KOPT-K1 (cell line): ENCODE measurements around the gene JARID2.

ENCODE experiments used
- H3K27ac ChIP-seq: fragments of 200-600 bp; sonication (generic); 2 replicates; pipeline ENCODE4 v1.5.1; 2016; ENCODE audit warnings: antibody characterized with exemption, mild to moderate bottlenecking, low read depth, low read length; ENCODE audit not compliant: poor library complexity, severe bottlenecking
- H3K36me3 ChIP-seq: fragments of 200-600 bp; sonication (generic); 2 replicates; pipeline ENCODE4 v1.5.1; 2017; ENCODE audit warnings: antibody characterized with exemption, mild to moderate bottlenecking, low read length, moderate library complexity; ENCODE audit not compliant: insufficient read depth
- H3K9me3 ChIP-seq: fragments of 200-600 bp; sonication (generic); 2 replicates; pipeline ENCODE4 v1.5.1; 2017; ENCODE audit warnings: antibody characterized with exemption, low read length, mild to moderate bottlenecking; ENCODE audit not compliant: insufficient read depth, poor library complexity, severe bottlenecking

JARID2 gene

DNA sequence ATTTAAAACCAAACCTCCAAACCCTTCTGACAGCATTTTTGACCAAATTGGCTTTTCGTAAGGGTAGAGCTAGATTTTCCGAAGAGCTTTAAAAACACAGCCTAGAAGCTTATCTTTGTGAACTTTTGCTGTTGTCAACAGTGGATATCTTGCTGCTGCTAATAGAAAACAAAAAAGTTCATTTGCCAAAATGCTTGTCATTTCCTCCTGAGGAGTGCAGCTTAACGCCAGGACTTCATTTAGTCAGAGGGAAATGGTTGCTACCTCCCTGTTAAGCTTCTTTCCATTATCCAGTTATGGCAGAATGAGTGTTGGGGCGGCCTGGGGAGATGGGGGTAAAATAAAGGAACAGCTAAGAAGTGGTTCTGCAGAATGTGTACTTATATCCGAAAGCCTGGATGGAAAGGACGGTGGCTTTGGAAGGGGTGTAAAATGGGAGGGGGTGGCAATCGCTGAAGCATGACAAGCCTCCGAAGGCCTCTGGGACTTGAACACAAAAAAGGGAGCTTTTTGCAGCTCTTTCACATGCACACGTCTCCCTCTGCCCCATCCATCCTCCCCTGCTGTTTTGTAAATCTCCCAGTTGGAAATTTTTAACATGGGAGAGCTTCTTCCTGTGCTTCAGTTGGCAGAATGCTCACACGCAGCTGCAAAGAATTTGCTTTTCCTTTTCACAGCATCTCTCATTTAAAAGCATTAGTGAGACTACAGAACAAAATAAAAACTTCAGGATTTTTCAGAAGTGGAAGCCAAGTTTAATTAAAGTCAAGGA lies 22.5 kb downstream of the JARID2 start:
- Histone ChIP-seq H3K27ac (no peak overlapping the region), H3K9me3 (no peaks in the 10 kb centered on the region)

GRCh38 chr6:15269011-15269410 lies 23.1 kb downstream of the JARID2 start:
- Histone ChIP-seq H3K27ac (no peak overlapping the region), H3K9me3 (no peaks in the 10 kb centered on the region), H3K36me3 (peaks cover 7% of the 10 kb centered on the region; the same call in 1 of the 2 replicates)

More for the DNA sequence above, 22.5 kb downstream of the JARID2 start:
- peaks cover 3% of the 10 kb centered on the region; the same call in 1 of the 2 replicates for H3K36me3 ChIP-seq

- Histone ChIP-seq H3K9me3 (no peaks in the 10 kb centered on the region), H3K36me3 (peaks cover 13% of the 10 kb centered on the region; the same call in 1 of the 2 replicates), H3K27ac (no peak overlapping the region)
These were observed 23.8 kb downstream of the JARID2 start for GRCh38 chr6:15269619-15270018.

GRCh38 chr6:15270402-15270801 lies 24.5 kb downstream of the JARID2 start:
- Histone ChIP-seq H3K27ac (no peak overlapping the region), H3K36me3 (peaks cover 19% of the 10 kb centered on the region; the same call in 1 of the 2 replicates), H3K9me3 (no peaks in the 10 kb centered on the region)

- Histone ChIP-seq H3K9me3 (no peaks in the 10 kb centered on the region), H3K27ac (no peak overlapping the region), H3K36me3 (peaks cover 19% of the 10 kb centered on the region; the same call in 1 of the 2 replicates)
These were observed 26.7 kb downstream of the JARID2 start for GRCh38 chr6:15272562-15272961.

- Histone ChIP-seq H3K9me3 (no peaks in the 10 kb centered on the region), H3K27ac (no peak overlapping the region), H3K36me3 (peaks cover 19% of the 10 kb centered on the region; the same call in 1 of the 2 replicates)
These were observed 29.0 kb downstream of the JARID2 start for GRCh38 chr6:15274692-15275387.

DNA sequence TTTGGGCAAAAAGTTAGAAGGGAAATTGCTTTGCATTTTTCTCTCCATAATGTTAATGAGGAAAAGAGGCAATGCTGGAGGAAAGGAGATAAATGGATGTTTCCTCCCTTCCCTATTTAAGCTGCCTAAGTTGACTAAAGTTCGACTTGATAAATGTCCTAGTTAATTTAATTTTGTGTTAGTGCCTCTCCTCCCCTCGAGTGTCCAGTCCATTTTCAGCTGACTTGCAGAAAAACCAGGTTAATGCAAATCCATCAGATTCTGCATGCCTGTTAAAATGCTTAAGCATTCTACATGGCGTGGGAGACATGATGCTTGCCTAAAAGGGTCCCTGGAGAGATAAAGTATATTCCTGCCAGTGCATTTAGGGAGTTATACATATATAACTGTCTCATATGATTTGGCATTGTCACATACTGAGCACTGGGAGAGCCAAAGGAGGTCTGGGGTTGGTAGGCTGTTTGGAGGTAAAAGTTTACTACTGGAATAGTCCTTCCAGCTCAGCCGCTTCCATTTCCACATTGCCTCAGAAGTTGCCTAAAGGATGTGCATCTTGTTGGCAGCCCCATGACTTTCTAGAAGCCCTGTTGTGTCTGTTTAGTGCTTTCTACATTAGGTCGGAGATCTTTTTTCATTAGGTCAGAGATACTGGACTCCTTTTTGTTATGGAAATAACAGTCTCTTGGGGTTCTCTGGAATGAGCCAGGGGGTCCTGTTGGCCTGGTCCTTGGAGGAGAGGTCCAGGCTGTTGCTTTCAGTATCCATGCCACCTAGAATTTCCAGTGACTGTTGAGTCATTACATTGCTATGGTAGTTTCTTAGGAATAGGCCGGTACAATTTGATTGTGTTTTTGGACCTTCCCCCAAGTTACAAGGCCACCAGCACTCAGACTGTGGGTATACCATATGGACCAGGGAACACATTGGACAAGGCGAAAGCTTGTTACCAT lies 30.4 kb downstream of the JARID2 start:
- no peaks in the 10 kb centered on the region for H3K9me3 ChIP-seq
- no peak overlapping the region for H3K27ac ChIP-seq
- peaks cover 23% of the 10 kb centered on the region; the same call in 1 of the 2 replicates for H3K36me3 ChIP-seq

GRCh38 chr6:15279047-15279661 lies 33.3 kb downstream of the JARID2 start:
- Histone ChIP-seq H3K36me3 (0 out of 2 replicates have a peak, but pooled peaks cover 14% of the 10 kb centered on the region), H3K27ac (no peak overlapping the region), H3K9me3 (no peaks in the 10 kb centered on the region)

GRCh38 chr6:15280028-15280427 lies 34.2 kb downstream of the JARID2 start:
- 0 out of 2 replicates have a peak, but pooled peaks cover 6% of the 10 kb centered on the region for H3K36me3 ChIP-seq
- no peak overlapping the region for H3K27ac ChIP-seq
- no peaks in the 10 kb centered on the region for H3K9me3 ChIP-seq

DNA sequence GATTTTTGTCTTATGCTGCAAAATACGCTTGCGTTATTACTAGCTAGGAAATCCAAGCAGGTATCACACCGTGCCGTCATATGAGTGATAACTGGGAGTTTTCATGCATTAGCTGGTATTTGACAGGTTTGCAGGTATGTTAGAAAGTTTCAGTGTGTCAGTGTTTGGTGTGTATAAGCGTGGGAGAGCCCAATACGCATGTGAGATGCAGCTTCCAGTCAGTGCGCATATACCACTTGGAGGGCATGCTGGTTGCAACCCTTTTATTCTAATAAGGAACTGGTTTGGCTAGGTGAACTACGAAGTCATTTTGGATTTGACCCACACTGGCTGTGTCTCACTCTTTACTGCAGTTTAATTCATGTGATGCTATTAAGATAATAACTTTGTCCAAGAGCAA lies 35.1 kb downstream of the JARID2 start:
- Histone ChIP-seq H3K27ac (no peak overlapping the region), H3K9me3 (no peaks in the 10 kb centered on the region), H3K36me3 (0 out of 2 replicates have a peak, but pooled peaks cover 3% of the 10 kb centered on the region)

- H3K9me3 ChIP-seq = no peaks in the 10 kb centered on the region
- H3K27ac ChIP-seq = no peak overlapping the region
- H3K36me3 ChIP-seq = 0 out of 2 replicates have a peak, but pooled peaks cover 3% of the 10 kb centered on the region
These were observed 36.5 kb downstream of the JARID2 start for GRCh38 chr6:15282334-15282733.

- no peaks in the 10 kb centered on the region for H3K9me3 ChIP-seq
- H3K27ac ChIP-seq = no peak overlapping the region
- H3K36me3 ChIP-seq = peaks cover 18% of the 10 kb centered on the region
These were observed 38.1 kb downstream of the JARID2 start for GRCh38 chr6:15283986-15284361.

DNA sequence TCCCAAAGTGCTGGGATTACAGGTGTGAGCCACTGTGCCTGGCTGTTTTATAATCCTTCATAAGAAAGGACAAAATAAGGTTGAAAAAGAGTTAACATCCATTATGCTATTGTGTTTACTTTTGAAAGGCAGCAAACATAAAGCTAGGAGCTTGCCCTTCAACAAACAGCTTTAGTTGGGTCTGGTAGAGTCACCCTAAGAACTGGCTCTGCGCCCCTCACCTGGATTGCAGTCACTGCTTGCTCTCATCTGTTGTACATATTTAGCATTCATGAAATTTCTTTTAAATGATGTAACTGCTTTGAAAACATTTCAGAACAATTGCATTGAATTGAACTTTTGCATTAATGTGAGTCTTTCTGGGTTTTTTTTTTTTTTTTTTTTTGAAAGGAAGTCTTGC lies 38.9 kb downstream of the JARID2 start:
- no peaks in the 10 kb centered on the region for H3K9me3 ChIP-seq
- no peak overlapping the region for H3K27ac ChIP-seq
- H3K36me3 ChIP-seq = peaks cover 23% of the 10 kb centered on the region

DNA sequence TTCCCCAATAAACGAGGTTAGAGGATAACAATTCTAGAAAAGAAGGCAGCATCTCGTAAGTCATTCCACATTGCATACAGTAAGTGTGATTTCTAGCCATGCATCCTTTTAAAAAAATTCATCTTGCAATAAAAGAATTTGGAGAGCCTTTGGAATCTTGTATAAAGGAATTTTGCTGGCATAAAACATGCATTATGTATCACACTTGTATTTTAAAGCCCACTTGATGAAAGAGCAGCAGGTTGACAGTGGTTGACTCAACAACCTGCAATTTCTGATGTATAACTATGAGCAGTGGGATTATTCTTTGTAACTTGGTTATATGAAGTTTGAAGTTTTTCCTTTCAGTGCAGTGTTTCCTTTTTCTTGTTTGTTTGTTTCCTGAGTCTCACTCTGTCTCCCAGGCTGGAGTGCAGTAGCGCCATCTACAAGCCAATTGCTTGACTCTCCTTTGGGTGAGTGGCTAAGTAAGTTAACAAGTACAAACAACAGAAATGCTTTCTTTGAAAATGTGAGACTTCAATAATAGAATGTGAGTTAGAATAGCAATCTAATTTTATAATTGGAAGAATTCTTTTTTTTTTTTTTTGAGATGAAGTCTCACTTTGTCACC lies 39.9 kb downstream of the JARID2 start:
- Histone ChIP-seq H3K36me3 (peaks cover 23% of the 10 kb centered on the region), H3K9me3 (no peaks in the 10 kb centered on the region), H3K27ac (no peak overlapping the region)
